Measurements from ENCODE around the gene PDGFC. TPM values are rescaled to one million over a fixed set of nuclear protein-coding genes. Genes with fewer than 3 reads are reported as not detected.
"Not testable (repeated sequence)": the region's sequence is repeated elsewhere in the genome, so short reads cannot be mapped to it uniquely, and the experiment has no call there.

Gene PDGFC
- total RNA-seq, 2 donors from 2014 or later = 19.1 to 21.8 TPM

DNA sequence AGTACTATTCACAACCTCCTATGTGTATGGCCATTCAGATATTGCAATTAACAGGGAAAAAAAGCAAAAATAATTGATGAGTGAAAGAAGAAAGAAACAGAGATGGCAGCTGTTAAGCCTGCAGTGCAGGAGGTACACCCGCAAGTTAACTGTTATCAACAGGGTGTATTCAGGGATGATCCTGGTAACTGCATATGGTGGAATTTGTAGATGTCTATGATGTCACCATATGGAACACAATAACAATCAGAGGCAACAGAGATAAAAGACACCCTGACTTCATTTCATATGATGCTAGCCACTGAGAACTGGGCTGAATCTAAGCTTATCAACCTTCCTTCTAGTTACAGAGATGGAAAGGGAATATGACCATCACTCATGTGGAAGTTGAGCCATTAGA, 96.5 kb downstream of the PDGFC start:
- H3K27ac ChIP-seq = no peak overlapping the region
- no peaks in the 10 kb centered on the region for H3K9me3 ChIP-seq
- intact Hi-C loops (cut with DNase I) = no loop called here
- no peak for TF ChIP-seq POLR2A (IDR thresholded peaks at IDR 0.05)
- TF ChIP-seq, protein P1, sequence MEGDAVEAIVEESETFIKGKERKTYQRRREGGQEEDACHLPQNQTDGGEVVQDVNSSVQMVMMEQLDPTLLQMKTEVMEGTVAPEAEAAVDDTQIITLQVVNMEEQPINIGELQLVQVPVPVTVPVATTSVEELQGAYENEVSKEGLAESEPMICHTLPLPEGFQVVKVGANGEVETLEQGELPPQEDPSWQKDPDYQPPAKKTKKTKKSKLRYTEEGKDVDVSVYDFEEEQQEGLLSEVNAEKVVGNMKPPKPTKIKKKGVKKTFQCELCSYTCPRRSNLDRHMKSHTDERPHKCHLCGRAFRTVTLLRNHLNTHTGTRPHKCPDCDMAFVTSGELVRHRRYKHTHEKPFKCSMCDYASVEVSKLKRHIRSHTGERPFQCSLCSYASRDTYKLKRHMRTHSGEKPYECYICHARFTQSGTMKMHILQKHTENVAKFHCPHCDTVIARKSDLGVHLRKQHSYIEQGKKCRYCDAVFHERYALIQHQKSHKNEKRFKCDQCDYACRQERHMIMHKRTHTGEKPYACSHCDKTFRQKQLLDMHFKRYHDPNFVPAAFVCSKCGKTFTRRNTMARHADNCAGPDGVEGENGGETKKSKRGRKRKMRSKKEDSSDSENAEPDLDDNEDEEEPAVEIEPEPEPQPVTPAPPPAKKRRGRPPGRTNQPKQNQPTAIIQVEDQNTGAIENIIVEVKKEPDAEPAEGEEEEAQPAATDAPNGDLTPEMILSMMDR (IDR thresholded peaks at IDR 0.05) = no peak
- no peak overlapping the region for H3K4me3 ChIP-seq
- no peaks in the 10 kb centered on the region for H3K27me3 ChIP-seq
- WGBS, 2 donors = 90 to 96% methylated on average over 1 of the region's 1 CpG
- peaks cover 10% of the 10 kb centered on the region for H3K4me1 ChIP-seq
- ATAC-seq (no peak), DNase-seq (no peak)
- no peaks in the 10 kb centered on the region for H3K36me3 ChIP-seq (replicated peaks in 1 of 2; ENCODE audit: insufficient read depth in 1 of 2, low read depth in 2 of 2)

DNA sequence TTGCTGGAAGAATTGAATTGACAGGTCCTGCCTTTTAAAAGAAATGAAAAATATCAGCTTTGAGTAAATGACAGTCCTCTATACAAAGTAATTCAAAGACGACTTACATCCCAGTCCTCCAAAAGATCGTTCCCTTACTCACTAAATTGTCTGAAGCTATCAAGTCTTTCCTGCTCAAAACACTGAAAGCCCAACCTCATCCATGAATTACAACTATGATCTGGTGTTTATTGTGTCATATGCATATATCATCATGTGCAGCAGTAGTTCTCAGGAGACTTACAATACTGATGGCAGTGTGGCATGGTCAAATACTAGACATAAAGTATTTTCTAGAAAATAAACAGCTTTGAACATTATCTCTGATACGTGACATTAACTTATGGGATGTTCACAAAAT, 97.8 kb downstream of the PDGFC start:
- Histone ChIP-seq H3K27ac (no peak overlapping the region), H3K4me1 (peaks cover 5% of the 10 kb centered on the region), H3K27me3 (no peaks in the 10 kb centered on the region), H3K36me3 (replicated peaks in 1 of 2; ENCODE audit: insufficient read depth in 1 of 2, low read depth in 2 of 2) (no peaks in the 10 kb centered on the region), H3K9me3 (no peaks in the 10 kb centered on the region), H3K4me3 (no peak overlapping the region)
- intact Hi-C loops (cut with DNase I) = no loop called here
- ATAC-seq = no peak
- DNase-seq = no peak
- no peak for TF ChIP-seq POLR2A (IDR thresholded peaks at IDR 0.05)
- TF ChIP-seq, protein P1 (IDR thresholded peaks at IDR 0.05) = no peak
- WGBS, 2 donors = 84 to 90% methylated on average over 3 of the region's 3 CpGs

DNA sequence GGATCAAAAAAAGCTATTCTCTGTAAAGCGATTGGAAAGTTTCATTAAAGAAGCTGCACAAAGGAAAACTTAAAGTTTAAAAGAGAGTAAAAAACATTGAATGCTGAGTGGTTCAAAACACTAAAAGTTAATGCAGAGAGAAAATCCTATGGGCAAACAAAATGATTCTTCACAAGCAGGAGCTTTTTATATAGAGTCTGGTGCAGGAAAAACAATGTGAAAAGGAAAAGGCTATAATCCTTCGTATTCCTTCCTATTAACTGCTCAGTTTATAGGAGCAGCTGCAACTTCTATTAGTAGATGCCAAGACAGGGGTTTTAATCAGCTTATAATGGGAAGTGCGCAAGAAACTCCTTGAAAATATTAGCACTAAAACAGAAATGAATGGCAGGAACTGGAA, 100.7 kb downstream of the PDGFC start:
- Histone ChIP-seq H3K9me3 (no peaks in the 10 kb centered on the region), H3K36me3 (replicated peaks in 1 of 2; ENCODE audit: insufficient read depth in 1 of 2, low read depth in 2 of 2) (no peaks in the 10 kb centered on the region), H3K4me1 (peaks cover 5% of the 10 kb centered on the region), H3K4me3 (no peak overlapping the region), H3K27me3 (no peaks in the 10 kb centered on the region), H3K27ac (no peak overlapping the region)
- DNase-seq = no peak
- WGBS, 2 donors = 86 to 90% methylated on average over 3 of the region's 3 CpGs
- intact Hi-C loops (cut with DNase I) = no loop called here
- TF ChIP-seq, protein P1 (IDR thresholded peaks at IDR 0.05) = no peak
- no peak for TF ChIP-seq POLR2A (IDR thresholded peaks at IDR 0.05)
- no peak for ATAC-seq

DNA sequence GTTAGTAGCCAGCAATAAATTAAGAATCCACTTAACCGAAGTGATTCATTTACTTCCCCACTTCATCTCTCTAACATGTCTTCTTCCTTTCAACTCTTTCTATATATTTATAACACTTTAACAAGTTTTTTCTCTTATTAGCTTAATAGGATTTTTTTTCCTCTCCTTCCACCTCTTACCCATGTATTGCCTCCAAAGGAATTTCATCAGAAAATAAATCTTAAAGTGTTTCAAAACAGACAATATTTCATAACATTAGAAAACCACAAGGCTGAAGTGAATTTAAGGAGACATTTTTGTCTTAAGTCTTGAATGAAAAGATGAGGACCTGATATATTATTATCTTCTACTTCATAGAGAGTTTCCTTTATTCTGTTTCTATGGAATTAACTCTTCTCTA, 101.5 kb downstream of the PDGFC start:
- TF ChIP-seq, protein P1 (IDR thresholded peaks at IDR 0.05) = no peak
- Histone ChIP-seq H3K4me1 (peaks cover 5% of the 10 kb centered on the region), H3K27ac (no peak overlapping the region), H3K27me3 (no peaks in the 10 kb centered on the region), H3K36me3 (replicated peaks in 1 of 2; ENCODE audit: insufficient read depth in 1 of 2, low read depth in 2 of 2) (no peaks in the 10 kb centered on the region), H3K4me3 (no peak overlapping the region), H3K9me3 (no peaks in the 10 kb centered on the region)
- 68 to 94% methylated on average over 1 of the region's 1 CpG for WGBS, 2 donors
- ATAC-seq (no peak), DNase-seq (no peak)
- intact Hi-C loops (cut with DNase I) = no loop called here

DNA sequence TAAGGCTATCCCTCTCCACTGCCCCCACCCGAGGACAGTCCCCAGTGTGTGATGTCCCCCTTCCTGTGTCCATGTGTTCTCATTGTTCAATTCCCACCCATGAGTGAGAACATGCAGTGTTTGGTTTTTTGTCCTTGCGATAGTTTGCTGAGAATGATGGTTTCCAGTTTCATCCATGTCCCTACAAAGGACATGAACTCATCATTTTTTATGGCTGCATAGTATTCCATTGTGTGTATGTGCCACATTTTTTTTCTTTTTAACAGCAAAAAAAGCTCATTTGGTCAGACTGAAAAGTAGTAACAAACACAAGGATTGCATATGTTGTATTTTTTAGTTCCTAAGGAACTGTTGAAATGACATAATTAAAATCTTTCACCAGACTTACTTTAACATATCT, 105.5 kb downstream of the PDGFC start:
- intact Hi-C loops (cut with DNase I); ATAC-seq; H3K36me3 ChIP-seq (replicated peaks in 1 of 2; ENCODE audit: insufficient read depth in 1 of 2, low read depth in 2 of 2); DNase-seq; H3K27ac ChIP-seq; H3K9me3 ChIP-seq; H3K27me3 ChIP-seq; H3K4me3 ChIP-seq; H3K4me1 ChIP-seq: not testable (repeated sequence)
- 91 to 100% methylated on average over 2 of the region's 2 CpGs for WGBS, 2 donors
